HCT116 (cell line): Measurements from ENCODE around the gene MGAM2. TPM values are rescaled to one million over a fixed set of nuclear protein-coding genes. Genes with fewer than 3 reads are reported as not detected.

Source experiments
- ATAC-seq: fragments of 200-7000 bp; cut with Tn5 transposase; 2 replicates; pipeline ENCODE4 v1.9.1; 2020; ENCODE audit warnings: mild to moderate bottlenecking, moderate library complexity
- BruUV-seq: library from RNA; stranded (reverse); fragments of 400-500 nt; replicated peaks from 2 replicates; lab custom pipeline; 2021; lab: Mats Ljungman, UMichigan
- CTCF ChIA-PET: fragments of 300-600 bp; sonication (Branson Sonifier 250); formaldehyde crosslinking; loops from one replicate; lab custom pipeline; 2021; ENCODE audit warnings: antibody characterized with exemption; lab: Charles Lee
- POLR2A ChIA-PET: fragments of 300-600, 350-600 bp; sonication (Branson Sonifier 250); formaldehyde crosslinking; loops from one replicate; lab custom pipeline; 2021; ENCODE audit warnings: antibody characterized with exemption; lab: Charles Lee
- RAD21 ChIA-PET, 2 experiments: fragments of 300-600 bp; sonication (Branson Sonifier 250); formaldehyde crosslinking; loops; one replicate each; lab custom pipeline; 2023; ENCODE audit warnings: low total read pairs in 2 of 2; ENCODE audit not compliant: uncharacterized antibody in 2 of 2, unreplicated experiment in 2 of 2, low non-redundant PET in 1 of 2; lab: Charles Lee
- DNase-seq: peaks from one replicate; pipeline ENCODE4 v3.0.0-alpha.2; 2010; ENCODE audit warnings: low read depth, low spot score
- H2AFZ ChIP-seq: fragments of 200-600 bp; shearing (Covaris generic), sonication (generic); 2 replicates; pipeline ENCODE4 v1.6.1; 2017; ENCODE audit warnings: low read depth, mixed run types, mixed read lengths, antibody characterized with exemption, low read length; ENCODE audit not compliant: poor library complexity, severe bottlenecking
- H3K27ac ChIP-seq: 2 replicates; pipeline ENCODE4 v1.5.1; 2012; ENCODE audit warnings: low read depth, low read length
- H3K27me3 ChIP-seq: fragments of 200-600 bp; sonication (generic); 2 replicates; pipeline ENCODE4 v1.6.1; 2016; ENCODE audit warnings: mixed run types, low read length, mixed read lengths; ENCODE audit not compliant: insufficient read depth
- H3K36me3 ChIP-seq, 2 experiments: fragments of 200-500 bp in 1 of 2; fragments of 200-600 bp in 1 of 2; sonication (Bioruptor generic) in 1 of 2; sonication (generic) in 1 of 2; 2 replicates each; pipeline versions ENCODE4 v1.5.1 to v1.6.1; 2014 to 2016; ENCODE audit warnings: low read length in 2 of 2, inconsistent platforms in 1 of 2, mixed read lengths in 1 of 2, mixed run types in 1 of 2; ENCODE audit not compliant: insufficient read depth in 2 of 2, control insufficient read depth in 1 of 2
- H3K4me1 ChIP-seq, 2 experiments: fragments of 200-600 bp in 1 of 2; sonication (generic) in 1 of 2; 2 replicates each; pipeline versions ENCODE4 v1.5.1 to v1.6.1; 2012 to 2017; ENCODE audit warnings: low read length in 2 of 2, inconsistent platforms in 1 of 2, mild to moderate bottlenecking in 1 of 2, mixed read lengths in 1 of 2, mixed run types in 1 of 2, moderate library complexity in 1 of 2; ENCODE audit not compliant: insufficient read depth in 2 of 2, control insufficient read depth in 1 of 2
- H3K4me2 ChIP-seq: fragments of 200-600 bp; sonication (generic); 2 replicates; pipeline ENCODE4 v1.6.1; 2017; ENCODE audit warnings: mixed run types, low read length, mixed read lengths
- H3K4me3 ChIP-seq, 2 experiments: fragments of 200-600 bp in 1 of 2; sonication (generic) in 1 of 2; replicated peaks in 1 of 2; 2 replicates each; pipeline ENCODE4 v1.5.1; 2011 to 2016; ENCODE audit warnings: low read length in 2 of 2, control low read depth in 1 of 2, low read depth in 1 of 2, mild to moderate bottlenecking in 1 of 2, mixed read lengths in 1 of 2, mixed run types in 1 of 2
- H3K79me2 ChIP-seq: fragments of 200-600 bp; sonication (generic); 2 replicates; pipeline ENCODE4 v1.6.1; 2017; ENCODE audit warnings: mild to moderate bottlenecking, mixed run types, low read length, moderate library complexity, mixed read lengths; ENCODE audit not compliant: insufficient read depth
- H3K9ac ChIP-seq: fragments of 200-600 bp; sonication (generic); 2 replicates; pipeline ENCODE4 v1.6.1; 2016; ENCODE audit warnings: low read length, mixed read lengths
- H3K9me2 ChIP-seq: fragments of 200-600 bp; sonication (generic), shearing (Covaris generic); 2 replicates; pipeline ENCODE4 v1.6.1; 2017; ENCODE audit warnings: mixed run types, mild to moderate bottlenecking, moderate library complexity; ENCODE audit not compliant: insufficient read depth
- H3K9me3 ChIP-seq, 2 experiments: fragments of 200-500 bp in 1 of 2; fragments of 200-600 bp in 1 of 2; sonication (Bioruptor generic) in 1 of 2; sonication (generic) in 1 of 2; 2 replicates each; pipeline ENCODE4 v1.6.1; 2014 to 2017; ENCODE audit warnings: low read length in 2 of 2, mixed read lengths in 2 of 2, inconsistent platforms in 1 of 2, low read depth in 1 of 2, mild to moderate bottlenecking in 1 of 2, mixed run types in 1 of 2, moderate library complexity in 1 of 2; ENCODE audit not compliant: control insufficient read depth in 1 of 2, insufficient read depth in 1 of 2
- H4K20me1 ChIP-seq: fragments of 200-600 bp; sonication (generic), shearing (Covaris generic); 2 replicates; pipeline ENCODE4 v1.6.1; 2017; ENCODE audit warnings: mixed run types, mild to moderate bottlenecking, moderate library complexity; ENCODE audit not compliant: insufficient read depth
- CBX3 ChIP-seq: IDR thresholded peaks from 2 replicates; pipeline ENCODE4 v1.6.1; 2012; ENCODE audit warnings: low read depth
- EZH2 ChIP-seq: fragments of 200-600 bp; sonication (generic); IDR thresholded peaks from 2 replicates; pipeline ENCODE4 v1.6.1; 2017; ENCODE audit warnings: antibody characterized with exemption, mixed run types
- EZH2phosphoT487 ChIP-seq: fragments of 200-600 bp; IDR thresholded peaks from 2 replicates; pipeline ENCODE4 v1.6.1; 2018; ENCODE audit warnings: antibody characterized with exemption, borderline replicate concordance
- FOSL1 ChIP-seq: IDR thresholded peaks from 2 replicates; pipeline ENCODE4 v1.6.1; 2012; ENCODE audit warnings: low read depth
- POLR2A ChIP-seq: IDR thresholded peaks from 2 replicates; pipeline ENCODE4 v1.7.0; 2011; ENCODE audit warnings: borderline replicate concordance; ENCODE audit not compliant: insufficient read depth, insufficient read length; ENCODE audit errors: extremely low read depth
- RAD21 ChIP-seq: IDR thresholded peaks from 2 replicates; pipeline ENCODE4 v1.6.1; 2012; ENCODE audit warnings: low read depth, mild to moderate bottlenecking
- SP1 ChIP-seq: IDR thresholded peaks from 2 replicates; pipeline ENCODE4 v1.6.1; 2012; ENCODE audit warnings: low read depth
- SRF ChIP-seq: IDR thresholded peaks from 2 replicates; pipeline ENCODE4 v1.6.1; 2012; ENCODE audit warnings: low read depth
- TCF7L2 ChIP-seq: IDR thresholded peaks from 2 replicates; pipeline ENCODE4 v1.7.0; 2011; ENCODE audit warnings: borderline replicate concordance, inconsistent platforms; ENCODE audit not compliant: insufficient read depth, insufficient read length; ENCODE audit errors: extremely low read depth
- YY1 ChIP-seq: IDR thresholded peaks from 2 replicates; pipeline ENCODE4 v1.6.1; 2011; ENCODE audit warnings: low read length, low read depth, moderate library complexity, mild to moderate bottlenecking; ENCODE audit not compliant: insufficient replicate concordance; ENCODE audit errors: extremely low read depth
- ZFX ChIP-seq: fragments of 450-650 bp; IDR thresholded peaks from 2 replicates; pipeline ENCODE4 v1.6.1; 2017
- ZNF274 ChIP-seq: fragments of 200-500 bp; sonication (Bioruptor generic); IDR thresholded peaks from 2 replicates; pipeline ENCODE4 v1.6.1; 2014; ENCODE audit warnings: mild to moderate bottlenecking, low read depth, low read length, inconsistent platforms
- intact Hi-C: fragments of 100-400 bp; cut with micrococcal nuclease; formaldehyde crosslinking; loops from 2 replicates; pipeline ENCODE4 v1.10.0; 2022
- total RNA-seq: library from RNA; stranded (reverse); gene quantifications from one replicate; pipeline ENCODE4 v1.2.1, GENCODE V29; 2021; ENCODE audit not compliant: unreplicated experiment
- TF ChIP-seq, protein P1 (sequence below), 3 experiments: fragments of 200-600 bp in 1 of 3; sonication (generic) in 1 of 3; IDR thresholded peaks in 2 of 3; conservative IDR thresholded peaks in 1 of 3; 2 replicates each; pipeline ENCODE4 v1.5.1; 2012 to 2017; ENCODE audit warnings: low read depth in 2 of 3, low read length in 2 of 3, antibody characterized with exemption in 1 of 3, borderline replicate concordance in 1 of 3, control low read depth in 1 of 3, mild to moderate bottlenecking in 1 of 3, mixed read lengths in 1 of 3, mixed run types in 1 of 3, moderate library complexity in 1 of 3; ENCODE audit not compliant: insufficient read depth in 1 of 3

Gene MGAM2
- total RNA-seq, 1 experiment from 2014 or later: 0.05 TPM

- TF ChIP-seq YY1: no peak
- no peak for TF ChIP-seq ZFX
- TF ChIP-seq, protein P1, sequence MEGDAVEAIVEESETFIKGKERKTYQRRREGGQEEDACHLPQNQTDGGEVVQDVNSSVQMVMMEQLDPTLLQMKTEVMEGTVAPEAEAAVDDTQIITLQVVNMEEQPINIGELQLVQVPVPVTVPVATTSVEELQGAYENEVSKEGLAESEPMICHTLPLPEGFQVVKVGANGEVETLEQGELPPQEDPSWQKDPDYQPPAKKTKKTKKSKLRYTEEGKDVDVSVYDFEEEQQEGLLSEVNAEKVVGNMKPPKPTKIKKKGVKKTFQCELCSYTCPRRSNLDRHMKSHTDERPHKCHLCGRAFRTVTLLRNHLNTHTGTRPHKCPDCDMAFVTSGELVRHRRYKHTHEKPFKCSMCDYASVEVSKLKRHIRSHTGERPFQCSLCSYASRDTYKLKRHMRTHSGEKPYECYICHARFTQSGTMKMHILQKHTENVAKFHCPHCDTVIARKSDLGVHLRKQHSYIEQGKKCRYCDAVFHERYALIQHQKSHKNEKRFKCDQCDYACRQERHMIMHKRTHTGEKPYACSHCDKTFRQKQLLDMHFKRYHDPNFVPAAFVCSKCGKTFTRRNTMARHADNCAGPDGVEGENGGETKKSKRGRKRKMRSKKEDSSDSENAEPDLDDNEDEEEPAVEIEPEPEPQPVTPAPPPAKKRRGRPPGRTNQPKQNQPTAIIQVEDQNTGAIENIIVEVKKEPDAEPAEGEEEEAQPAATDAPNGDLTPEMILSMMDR (IDR thresholded peaks at IDR 0.05 in 2 of 3, conservative IDR thresholded peaks at IDR 0.05 in 1 of 3; ENCODE audit: borderline replicate concordance in 1 of 3, insufficient read depth in 1 of 3, low read depth in 2 of 3, low read length in 2 of 3): 0 out of 6 replicates have a peak, but pooled peaks of 1 of the 3 experiments have one; percentile 2
- no peak for TF ChIP-seq ZNF274
- TF ChIP-seq CBX3: no peak
- no peak for TF ChIP-seq TCF7L2
- no peak for TF ChIP-seq FOSL1
- no peak for TF ChIP-seq EZH2
- no peak for TF ChIP-seq EZH2phosphoT487
- TF ChIP-seq SRF: no peak
- TF ChIP-seq POLR2A: no peak
- TF ChIP-seq SP1: no peak
- 0 out of 2 replicates have a peak, but pooled peaks have one; percentile 15 for TF ChIP-seq RAD21
- ChIA-PET RAD21 (no interaction called here), POLR2A (no interaction called here), CTCF (interaction anchor here (1.7 kb wide), 1 partner anchor 113 kb away, joined by 8 read pairs; no protein-coding TSS in a partner anchor)
- ATAC-seq: no peak
- no peaks in the 10 kb centered on the region for H3K36me3 ChIP-seq
- no peak overlapping the region for H3K4me2 ChIP-seq
- H4K20me1 ChIP-seq: no peaks in the 10 kb centered on the region
- DNase-seq: no peak
- no peaks in the 10 kb centered on the region for H3K4me1 ChIP-seq
- H3K9ac ChIP-seq: no peak overlapping the region
- intact Hi-C loops: no loop called here
- no peaks in the 10 kb centered on the region for H3K9me2 ChIP-seq
- no peak overlapping the region for H3K27ac ChIP-seq
- no peaks in the 10 kb centered on the region for H3K9me3 ChIP-seq
- H3K27me3 ChIP-seq: no peaks in the 10 kb centered on the region
- H3K79me2 ChIP-seq: no peaks in the 10 kb centered on the region
- H2AFZ ChIP-seq: no peak overlapping the region
- H3K4me3 ChIP-seq: no peak overlapping the region
- no TSS peak for BruUV-seq
Measured at GRCh38 chr7:142089035-142089434, 22.5 kb upstream of the MGAM2 start.
